ENCODE data around the gene DTX1.

Gene DTX1

DNA sequence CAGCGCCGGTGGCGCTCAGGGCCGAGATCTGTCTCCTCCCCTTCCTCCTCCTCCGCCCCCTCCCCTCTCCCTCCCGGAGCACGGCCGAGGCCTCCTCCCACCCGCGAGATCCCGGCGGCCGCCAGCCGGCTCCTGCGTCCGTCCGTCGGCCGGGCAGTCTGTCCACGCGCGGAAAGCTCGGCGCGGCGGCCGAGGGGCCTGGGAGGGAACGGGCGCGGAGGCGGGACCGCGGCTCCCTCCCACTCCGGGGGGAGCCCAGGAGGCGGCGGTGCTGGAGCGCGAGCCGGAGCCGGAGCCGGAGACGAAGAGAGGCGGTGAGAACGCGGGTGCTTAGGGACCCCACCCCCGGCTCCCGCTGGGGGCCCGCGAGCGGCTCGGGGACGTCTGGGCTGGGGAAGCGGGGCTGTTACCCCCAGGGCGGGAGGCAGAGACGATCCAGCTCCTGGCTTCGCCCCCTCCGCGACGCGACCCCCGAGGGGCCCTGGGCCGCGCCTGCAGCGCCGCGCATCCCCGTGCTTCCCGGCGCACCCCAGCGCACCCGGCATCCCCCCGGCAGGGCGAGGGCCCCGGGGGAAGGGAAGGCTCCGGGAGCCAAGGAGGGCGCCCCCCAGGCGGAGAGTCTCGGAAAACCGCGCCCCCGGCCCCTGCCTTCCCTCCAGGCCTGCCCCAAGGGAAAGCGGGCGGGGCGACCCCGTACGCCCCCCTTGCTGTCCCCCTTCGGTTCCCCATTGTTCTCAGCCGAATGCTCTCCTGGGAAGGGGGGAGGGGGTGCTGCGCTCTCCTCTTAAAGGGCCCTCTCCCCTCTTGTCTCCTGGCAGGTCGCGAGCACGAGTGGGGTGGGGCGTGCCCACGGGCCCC lies at the start of gene DTX1:
Gene DTX1 (plus strand): TSS at position 100 of the 858 bp plus-strand sequence. CDS start 1,463 bp downstream, outside the sequence.
- peak within 1 kb of the TSS; percentile 56 for H3K4me3 ChIP-seq (ENCODE audit: low read depth, low read length)

DNA sequence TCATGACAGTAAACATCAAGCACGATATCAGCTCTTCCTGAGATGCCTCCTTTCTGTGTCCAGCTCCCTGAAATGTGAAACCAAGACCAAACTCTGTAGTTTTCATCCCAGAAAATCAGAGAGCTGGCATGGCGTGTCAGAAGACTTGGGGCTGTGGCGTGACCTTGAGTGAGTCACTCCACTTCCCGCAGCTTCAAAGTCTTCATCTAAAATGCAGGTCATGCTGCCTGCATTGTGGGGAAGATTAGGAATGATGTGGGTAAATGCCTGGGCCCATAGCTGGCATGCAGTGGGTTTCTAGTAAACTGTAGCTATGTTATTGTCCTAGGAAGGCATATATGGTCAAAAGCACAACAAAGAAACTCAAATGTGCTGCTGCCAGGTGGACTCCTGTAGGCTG lies 49.4 kb upstream of the DTX1 start:
- no peak overlapping the region for H3K4me3 ChIP-seq (ENCODE audit: low read depth, low read length)

DNA sequence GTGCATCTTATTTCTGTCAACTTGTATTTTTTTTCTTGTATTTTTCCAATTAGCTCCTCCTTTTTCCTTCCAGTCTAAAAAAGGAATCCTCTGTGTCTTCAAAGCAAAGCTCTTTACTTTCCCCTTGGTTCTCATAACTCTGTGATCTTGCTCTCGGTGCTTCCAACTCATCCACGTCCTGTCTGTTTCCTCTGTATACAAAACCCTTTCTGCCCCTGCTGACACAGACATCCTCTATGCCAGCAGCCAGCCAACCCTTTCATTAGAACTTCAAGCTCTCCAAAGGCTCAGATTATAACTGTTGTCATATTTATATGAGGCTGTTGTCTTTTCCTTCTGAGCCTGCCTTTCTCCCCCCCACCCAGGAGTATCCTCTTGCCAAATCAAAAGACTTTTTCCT lies 45.8 kb upstream of the DTX1 start:
- H3K4me3 ChIP-seq (ENCODE audit: low read depth, low read length) = no peak overlapping the region

DNA sequence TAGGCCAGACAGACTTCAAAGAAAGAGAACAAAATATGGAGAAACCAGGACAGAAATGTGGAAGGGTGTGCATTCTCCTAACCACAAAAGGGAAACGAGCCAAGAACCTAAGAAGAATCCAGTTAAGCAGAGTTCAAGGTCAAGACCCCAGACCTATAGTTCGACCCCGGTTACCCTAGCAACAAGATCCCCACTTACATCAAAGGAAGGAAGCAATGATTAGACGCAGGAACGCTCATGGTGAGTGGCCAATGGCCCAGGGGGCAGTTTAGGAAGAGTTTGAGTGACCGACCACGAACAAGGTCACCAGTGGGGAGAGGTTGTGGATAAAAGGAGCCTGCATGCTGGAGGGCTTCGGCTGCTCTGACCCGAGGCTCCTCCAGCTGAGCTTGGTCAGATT lies 42.0 kb upstream of the DTX1 start:
- H3K4me3 ChIP-seq (ENCODE audit: low read depth, low read length) = no peak overlapping the region

DNA sequence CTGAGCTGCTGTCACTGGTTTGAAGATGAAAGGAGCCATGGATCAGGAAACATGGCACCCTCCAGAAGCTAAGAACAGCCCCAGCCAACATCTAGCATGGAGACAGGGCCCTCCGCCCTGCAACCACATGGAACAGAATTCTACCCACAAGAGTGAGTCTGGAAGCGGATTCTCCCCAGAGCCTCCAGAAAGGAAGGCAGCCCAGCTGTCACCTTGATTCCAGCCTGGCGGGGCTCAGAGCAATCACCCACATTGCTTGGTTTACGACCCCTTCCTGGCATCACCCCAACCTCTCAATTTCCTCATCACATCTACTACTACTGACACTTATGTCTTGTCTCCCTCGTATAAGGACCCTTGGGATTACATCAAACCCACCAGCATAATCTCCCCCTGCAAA lies 39.7 kb upstream of the DTX1 start:
- H3K4me3 ChIP-seq (ENCODE audit: low read depth, low read length) = no peak overlapping the region

DNA sequence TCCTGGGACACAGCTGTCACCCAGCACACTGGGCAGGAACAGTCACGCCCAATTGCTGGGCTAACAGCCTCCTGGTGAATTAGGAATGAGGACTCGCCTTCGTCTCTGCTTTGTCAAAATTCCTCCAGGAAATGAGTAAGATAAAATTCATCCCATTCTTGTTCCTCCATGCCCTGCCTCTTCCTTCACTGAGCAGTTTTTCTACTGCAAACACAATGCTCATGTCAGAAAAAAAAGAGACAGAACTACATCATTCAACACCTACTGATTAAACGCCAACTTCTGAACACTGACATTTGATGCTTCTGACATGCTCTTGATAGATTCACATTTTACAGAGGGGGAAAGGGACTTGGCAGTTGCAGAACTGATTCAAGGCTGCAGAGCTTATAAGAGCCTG lies 37.5 kb upstream of the DTX1 start:
- H3K4me3 ChIP-seq (ENCODE audit: low read depth, low read length) = no peak overlapping the region

DNA sequence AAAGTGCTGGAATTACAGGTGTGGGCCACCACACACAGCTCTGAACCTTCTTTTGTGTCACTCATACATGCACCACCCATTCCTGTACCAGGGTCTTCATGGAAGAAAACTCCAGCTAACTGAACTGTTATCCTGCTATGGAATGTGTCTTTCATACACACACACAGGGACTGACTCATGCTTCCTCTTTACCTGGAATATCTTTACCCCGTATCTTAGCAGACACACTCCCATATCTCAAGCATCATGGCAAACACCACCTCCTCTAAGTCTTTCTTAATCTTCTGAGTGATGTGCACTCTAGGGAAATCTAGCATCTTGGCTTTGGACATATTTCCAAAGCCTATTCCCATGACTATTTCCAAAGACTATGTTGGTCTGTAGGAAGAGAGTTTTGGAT lies 35.0 kb upstream of the DTX1 start:
- no peak overlapping the region for H3K4me3 ChIP-seq (ENCODE audit: low read depth, low read length)

DNA sequence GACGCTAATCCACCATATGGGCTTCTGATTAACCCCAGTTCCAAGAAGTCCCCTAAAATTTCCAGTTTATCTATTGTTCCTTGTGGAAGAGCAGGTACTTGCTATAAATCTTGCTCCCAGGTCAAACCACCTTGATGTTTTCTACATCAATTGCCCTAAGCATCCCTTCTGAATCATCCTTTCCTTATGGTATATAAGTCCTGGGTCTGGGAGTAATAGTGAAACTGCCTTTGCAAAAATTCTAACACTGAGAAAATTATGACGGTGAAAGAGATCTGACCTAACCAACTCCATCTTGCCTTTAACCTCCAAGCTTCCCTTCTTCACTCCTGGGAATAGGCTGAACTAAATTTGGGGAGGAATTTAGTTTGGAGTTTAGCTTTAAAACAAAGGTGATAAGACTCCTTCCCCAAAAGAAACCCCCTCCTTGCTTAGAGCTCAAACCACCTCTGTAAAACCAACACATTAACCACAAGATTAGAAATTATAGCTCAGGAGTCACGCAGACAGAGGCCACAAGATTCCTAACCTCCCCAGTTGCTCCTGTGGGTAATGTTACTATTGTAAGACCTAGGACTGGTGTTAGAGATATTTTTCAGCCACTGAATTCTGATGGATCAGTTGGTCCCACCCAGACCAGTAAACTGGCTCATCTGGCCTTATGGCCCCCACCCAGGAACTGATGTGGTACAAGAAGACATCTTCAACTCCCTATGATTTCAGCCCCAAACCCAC lies 33.8 kb upstream of the DTX1 start:
- no peak overlapping the region for H3K4me3 ChIP-seq (ENCODE audit: low read depth, low read length)

DNA sequence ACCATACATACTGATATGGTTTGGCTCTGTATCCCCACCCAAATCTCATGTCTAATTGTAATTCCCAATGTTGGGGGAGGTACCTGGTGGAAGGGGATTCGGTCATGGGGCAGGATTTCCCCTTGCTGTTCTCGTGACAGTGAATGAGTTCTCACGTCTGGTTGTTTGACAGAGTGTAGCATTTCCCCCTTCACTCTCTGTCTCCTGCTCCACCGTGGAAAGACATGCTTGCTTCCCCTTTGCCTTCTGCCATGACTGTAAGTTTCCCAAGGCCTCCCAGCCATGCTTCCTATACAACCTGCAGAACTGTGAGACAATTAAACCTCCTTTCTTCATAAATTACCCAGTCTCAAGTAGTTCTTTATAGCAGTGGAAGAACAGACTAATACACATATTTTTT lies 28.8 kb upstream of the DTX1 start:
- no peak overlapping the region for H3K4me3 ChIP-seq (ENCODE audit: low read depth, low read length)

DNA sequence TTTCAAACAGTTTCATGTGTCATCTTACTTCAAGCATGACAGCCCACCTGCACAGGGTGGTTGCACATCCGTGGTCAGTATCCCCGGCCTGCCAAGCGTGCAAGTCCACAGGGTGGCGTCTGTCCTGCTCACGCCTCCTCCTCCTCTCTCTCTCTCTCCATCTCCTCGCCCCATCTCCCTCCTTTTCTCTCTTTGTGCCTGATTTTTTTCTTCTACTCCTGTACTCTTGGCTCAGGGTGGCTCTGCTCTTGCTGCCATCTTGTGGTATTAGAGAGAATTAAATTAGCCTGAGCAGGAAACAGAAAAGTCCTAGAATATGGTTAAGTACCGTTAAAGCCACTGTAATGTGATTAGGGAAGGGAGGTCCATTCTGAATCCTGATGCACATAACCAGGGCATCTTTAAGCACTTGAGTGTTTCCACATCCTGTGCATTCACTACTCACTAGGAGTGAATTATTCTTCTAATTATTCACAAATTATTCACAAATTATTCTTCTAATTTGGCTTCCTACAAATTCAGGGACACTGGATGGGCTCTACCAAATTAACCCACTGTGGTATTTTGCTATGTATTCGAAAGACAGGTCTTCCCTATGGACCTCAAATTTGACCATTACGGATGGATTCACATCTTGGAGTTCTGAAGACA lies 25.5 kb upstream of the DTX1 start:
- no peak overlapping the region for H3K4me3 ChIP-seq (ENCODE audit: low read depth, low read length)

DNA sequence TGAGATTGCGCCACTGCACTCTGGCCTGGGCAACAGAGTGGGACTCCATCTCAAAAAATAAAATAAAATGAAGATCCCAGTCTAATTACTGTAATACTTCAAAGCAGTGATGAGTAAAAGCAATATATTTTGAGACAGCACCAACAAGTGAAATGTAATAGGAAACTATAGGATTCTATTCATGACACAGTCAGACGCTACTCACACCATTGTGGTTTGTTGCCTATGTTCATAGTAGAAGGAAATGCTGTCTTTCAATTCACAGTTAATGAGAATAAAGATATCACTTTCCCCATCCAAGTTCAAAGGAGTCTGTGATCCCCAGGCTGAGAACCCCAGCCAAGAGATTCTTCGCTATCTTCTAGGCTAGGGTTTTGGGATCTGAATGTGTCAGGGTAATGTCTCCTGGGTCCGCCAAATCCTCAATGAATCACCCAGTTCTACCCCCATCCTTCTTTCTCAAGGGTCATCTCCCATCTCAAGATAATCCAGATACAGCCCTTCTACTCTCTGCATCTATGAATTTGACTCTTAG lies 16.6 kb upstream of the DTX1 start:
- H3K4me3 ChIP-seq (ENCODE audit: low read depth, low read length) = no peak overlapping the region

DNA sequence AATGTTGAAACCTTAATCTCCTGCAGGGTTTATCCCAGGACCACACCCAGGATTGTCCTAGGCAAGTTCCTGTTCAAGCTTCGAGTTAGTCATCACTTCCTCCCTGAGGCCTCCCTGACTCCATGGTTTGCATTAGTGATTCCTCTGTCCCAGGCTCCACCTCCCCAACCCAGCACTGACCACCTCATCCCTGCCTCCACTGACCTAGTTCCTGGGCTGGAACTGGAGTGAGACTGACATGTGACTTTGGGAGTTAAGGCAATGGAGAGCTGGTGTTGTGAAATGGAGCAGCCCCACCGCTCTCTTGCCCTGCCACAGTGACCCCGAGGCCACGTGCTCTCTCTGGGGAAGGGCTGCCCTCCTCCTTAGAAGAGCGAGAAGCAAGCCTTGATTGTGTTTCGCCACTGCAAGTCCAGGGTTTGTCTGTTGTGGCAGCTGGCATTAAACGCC lies 15.8 kb upstream of the DTX1 start:
- H3K4me3 ChIP-seq (ENCODE audit: low read depth, low read length) = no peak overlapping the region

DNA sequence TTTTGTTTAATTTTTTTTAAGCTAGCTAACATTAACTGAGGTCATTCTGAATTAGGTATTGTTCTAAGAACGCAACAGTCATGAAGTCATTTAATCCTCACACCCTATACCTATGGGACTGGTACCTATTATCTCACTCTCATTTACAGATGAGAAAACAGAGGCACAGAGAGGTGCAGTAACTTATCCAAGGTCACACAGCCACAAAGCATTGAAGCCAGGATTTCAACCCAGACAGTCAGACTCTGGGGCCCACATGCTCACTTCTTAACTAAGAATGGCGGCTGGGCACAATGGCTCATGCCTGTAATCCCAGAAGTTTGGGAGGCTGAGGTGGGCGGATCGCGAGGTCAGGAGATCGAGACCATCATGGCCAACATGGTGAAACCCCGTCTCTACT lies 15.0 kb upstream of the DTX1 start:
- H3K4me3 ChIP-seq (ENCODE audit: low read depth, low read length) = no peak overlapping the region

DNA sequence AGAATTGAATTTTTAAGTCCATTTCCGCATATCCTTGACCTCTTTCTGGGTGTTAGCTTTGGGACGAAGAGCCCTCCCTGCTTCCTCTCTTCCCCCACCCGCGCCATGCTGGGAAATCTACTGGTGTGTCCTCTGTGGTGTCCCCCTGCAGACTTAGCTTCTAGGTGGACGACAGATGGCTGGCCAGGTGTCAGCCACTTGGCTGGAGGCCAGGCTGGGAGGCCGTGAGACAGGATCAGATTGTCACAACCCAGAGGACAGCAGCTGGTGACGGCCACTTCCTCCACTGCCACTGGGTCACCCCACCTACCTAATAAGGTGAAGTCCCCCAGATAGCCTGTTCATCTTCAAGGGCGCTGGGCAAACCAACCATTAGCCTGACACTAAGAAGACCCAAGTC lies 13.3 kb upstream of the DTX1 start:
- H3K4me3 ChIP-seq (ENCODE audit: low read depth, low read length) = no peak overlapping the region

DNA sequence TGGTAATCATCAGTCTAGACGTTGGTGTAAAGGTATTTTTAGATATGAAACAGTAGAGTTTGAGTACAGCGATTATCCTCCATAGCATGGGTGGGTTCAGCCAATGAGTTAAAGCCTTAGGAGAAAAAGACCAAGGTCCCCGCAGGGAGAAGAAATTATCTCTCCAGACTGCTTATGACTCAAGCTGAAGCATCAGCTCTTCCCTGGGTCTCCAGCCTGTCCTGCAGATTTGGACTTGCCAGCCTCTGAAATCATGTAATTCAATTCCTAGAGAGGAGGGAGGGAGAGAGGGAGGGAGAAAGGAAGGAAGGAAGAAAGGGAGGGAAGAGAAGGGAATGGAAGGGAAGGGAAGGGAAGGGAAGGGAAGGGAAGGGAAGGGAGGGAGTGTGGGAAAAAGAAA lies 12.0 kb upstream of the DTX1 start:
- no peak overlapping the region for H3K4me3 ChIP-seq (ENCODE audit: low read depth, low read length)

DNA sequence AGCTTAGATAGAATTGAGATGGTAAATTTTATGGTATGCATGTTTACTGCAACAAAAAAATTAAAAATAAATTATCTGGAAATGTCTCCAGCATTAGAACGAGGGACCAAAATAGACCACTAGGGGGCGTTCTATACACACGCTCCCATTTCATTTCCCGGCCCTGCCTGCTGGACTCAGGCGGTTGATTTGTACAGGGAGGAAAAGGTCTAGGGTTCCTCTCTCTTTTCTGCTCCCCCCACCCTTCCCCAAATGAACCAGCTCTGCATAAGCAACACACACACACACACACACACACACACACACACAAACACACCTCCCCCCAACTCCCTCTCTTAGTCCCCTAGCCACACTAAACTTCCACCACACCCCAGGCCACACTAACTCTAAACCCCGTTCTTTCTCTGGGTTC lies 7.8 kb upstream of the DTX1 start:
- no peak overlapping the region for H3K4me3 ChIP-seq (ENCODE audit: low read depth, low read length)

DNA sequence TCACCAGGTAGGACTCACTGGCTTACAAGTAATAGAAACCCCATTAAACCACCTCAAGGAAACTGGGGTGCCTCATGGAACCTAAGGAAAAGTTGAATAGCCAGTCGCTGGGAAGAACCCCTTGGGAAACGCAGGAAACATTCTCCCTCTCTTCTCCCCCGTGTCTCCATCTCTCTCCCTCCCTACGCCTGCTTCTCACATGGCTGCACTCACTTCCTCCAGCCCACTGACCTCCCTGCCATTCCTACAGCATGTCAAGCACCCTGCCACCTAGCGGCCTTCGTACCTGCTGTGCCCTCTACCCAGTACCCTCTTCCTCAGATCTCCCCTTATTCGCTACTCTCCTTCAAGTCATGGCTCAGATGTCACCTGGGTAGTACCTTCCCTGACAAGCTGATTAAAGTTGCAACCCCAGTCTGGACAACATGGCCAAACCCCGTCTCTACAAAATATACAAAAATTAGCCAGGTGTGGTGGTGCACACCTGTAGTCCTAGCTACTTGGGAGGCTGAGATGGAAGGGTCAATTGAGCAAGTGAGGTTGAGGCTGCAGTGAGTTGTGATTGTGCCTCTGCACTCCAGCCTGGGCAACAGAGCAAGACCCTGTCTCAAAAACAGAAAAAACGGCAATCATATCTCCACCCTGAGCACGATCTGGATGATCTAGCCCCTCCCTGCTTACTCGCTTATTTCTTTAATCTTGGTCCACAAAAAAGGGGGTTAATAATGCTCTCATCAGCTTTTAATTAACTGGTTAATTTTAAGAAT lies 6.4 kb upstream of the DTX1 start:
- H3K4me3 ChIP-seq (ENCODE audit: low read depth, low read length) = no peak overlapping the region

DNA sequence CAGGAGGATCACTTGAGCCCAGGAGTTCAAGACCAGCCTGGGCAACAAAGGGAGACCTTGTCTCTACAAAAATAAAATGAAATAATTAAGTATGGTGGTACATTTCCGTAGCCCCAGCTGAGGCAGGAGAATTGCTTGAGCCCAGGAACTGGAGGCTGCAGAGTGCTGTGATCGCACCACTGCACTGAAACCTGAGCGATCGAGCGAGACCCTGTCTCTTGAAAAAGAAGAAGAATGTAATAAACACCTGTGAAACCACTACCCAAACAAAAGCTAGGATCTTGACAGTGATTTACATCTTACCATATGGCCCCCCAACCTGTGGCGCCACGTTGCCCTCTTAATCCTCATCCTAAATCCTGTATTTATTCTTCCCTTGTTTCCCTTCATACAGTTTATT lies 5.7 kb upstream of the DTX1 start:
- no peak overlapping the region for H3K4me3 ChIP-seq (ENCODE audit: low read depth, low read length)

DNA sequence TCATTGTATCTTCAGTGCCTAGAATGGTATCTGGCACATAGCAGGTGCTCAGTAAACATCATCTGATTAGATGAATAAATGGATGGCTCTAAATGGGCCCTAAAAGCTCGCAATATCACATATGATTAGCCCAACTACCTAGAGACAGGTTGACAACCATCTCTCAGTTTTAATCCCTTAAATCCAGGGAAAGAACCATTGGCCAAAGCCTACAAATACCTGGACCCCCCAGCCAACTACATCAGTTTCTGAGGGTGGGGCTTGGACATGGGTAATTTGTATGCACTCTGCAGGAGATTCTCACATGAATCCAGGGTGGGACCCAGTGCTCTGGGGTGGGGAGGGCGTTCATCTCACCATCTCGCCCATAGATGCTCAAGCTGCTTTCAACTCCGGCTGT lies 4.8 kb upstream of the DTX1 start:
- H3K4me3 ChIP-seq (ENCODE audit: low read depth, low read length) = no peak overlapping the region

DNA sequence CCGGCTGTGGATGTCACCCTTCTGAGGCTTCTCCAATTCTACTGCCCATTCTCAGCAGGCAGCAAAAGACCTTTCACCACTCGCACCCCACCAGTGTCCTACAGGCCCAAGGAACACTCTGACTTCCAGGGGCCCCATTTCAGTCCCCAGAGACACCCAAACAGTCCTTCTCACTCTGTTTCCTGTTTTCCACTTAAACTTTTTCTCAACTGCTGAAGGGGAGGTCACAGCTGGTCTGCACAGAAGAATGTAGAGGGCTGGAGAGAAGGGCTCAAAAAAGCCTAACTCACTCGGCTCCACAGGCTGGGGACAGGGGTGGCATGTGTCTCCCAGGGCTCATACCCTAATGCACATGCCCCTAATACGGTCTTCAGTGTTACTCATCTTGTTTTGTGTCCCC lies 4.2 kb upstream of the DTX1 start:
- no peak overlapping the region for H3K4me3 ChIP-seq (ENCODE audit: low read depth, low read length)

DNA sequence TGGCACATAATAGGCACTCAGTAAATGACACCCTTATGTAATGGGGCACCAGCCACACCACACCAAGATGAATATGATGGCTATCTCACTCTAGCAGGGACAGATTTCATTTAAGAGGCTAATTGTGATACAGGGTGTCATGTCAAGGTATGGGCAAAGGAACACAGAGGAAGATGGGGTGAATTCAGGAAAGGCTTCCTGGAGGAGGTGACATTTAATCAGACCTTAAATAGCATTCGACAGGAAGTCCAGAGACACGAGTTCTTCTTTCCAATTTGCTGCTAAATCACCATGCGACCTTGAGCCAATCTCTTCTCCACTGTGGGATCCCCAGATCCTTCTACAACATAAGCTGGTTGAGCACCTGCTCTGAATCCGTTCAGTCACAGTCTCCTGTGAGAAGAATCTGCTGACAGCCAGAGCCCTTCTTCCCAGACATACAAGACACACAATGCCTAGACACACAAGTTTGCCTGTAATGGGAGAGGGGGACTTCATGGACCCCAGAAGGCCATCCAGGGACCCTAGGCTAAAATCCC lies 1.5 kb upstream of the DTX1 start:
- H3K4me3 ChIP-seq (ENCODE audit: low read depth, low read length) = no peak overlapping the region

Data from iPS-11a (cell line).